OCI-LY7 (cell line): Measurements from ENCODE around the gene ADGRF3. TPM values are rescaled to one million over a fixed set of nuclear protein-coding genes. Genes with fewer than 3 reads are reported as not detected.
"Not testable (repeated sequence)": the region's sequence is repeated elsewhere in the genome, so short reads cannot be mapped to it uniquely, and the experiment has no call there.

ENCODE experiments used
- BruUV-seq: library from RNA; stranded (reverse); fragments of 400-500 nt; replicated peaks from 2 replicates; lab custom pipeline; 2021; lab: Mats Ljungman, UMichigan
- CTCF ChIA-PET: fragments of 300-600 bp; sonication (Branson Sonifier 250); formaldehyde crosslinking; loops from one replicate; lab custom pipeline; 2022; ENCODE audit warnings: antibody characterized with exemption; ENCODE audit not compliant: unreplicated experiment; lab: Charles Lee
- POLR2A ChIA-PET: fragments of 300-600 bp; sonication (Branson Sonifier 250); formaldehyde crosslinking; loops from one replicate; lab custom pipeline; 2022; ENCODE audit warnings: antibody characterized with exemption; lab: Charles Lee
- DNase-seq: peaks from one replicate; pipeline ENCODE4 v3.0.0-alpha.2; 2015; ENCODE audit warnings: low spot score
- H2AFZ ChIP-seq: fragments of 200-600 bp; sonication (generic), shearing (Covaris generic); 2 replicates; pipeline ENCODE4 v1.6.1; 2014; ENCODE audit warnings: mild to moderate bottlenecking, antibody characterized with exemption, low read length, moderate library complexity
- H3K27ac ChIP-seq: fragments of 200-600 bp; sonication (generic); 2 replicates; pipeline ENCODE4 v1.5.1; 2014; ENCODE audit warnings: mixed run types, low read depth, mild to moderate bottlenecking, moderate library complexity, low read length, inconsistent platforms; ENCODE audit not compliant: poor library complexity, severe bottlenecking
- H3K36me3 ChIP-seq: fragments of 200-600 bp; sonication (generic); 2 replicates; pipeline ENCODE4 v1.6.1; 2014; ENCODE audit warnings: mild to moderate bottlenecking, antibody characterized with exemption, low read length, moderate library complexity, mixed read lengths; ENCODE audit not compliant: insufficient read depth
- H3K4me1 ChIP-seq: fragments of 200-600 bp; sonication (generic); 2 replicates; pipeline ENCODE4 v1.5.1; 2014; ENCODE audit warnings: mild to moderate bottlenecking, low read length; ENCODE audit not compliant: insufficient read depth, poor library complexity, severe bottlenecking
- H3K4me2 ChIP-seq: fragments of 200-600 bp; sonication (generic); 2 replicates; pipeline ENCODE4 v1.6.1; 2014; ENCODE audit warnings: mild to moderate bottlenecking, low read length
- H3K4me3 ChIP-seq: fragments of 200-600 bp; sonication (generic); 2 replicates; pipeline ENCODE4 v1.5.1; 2014; ENCODE audit warnings: mild to moderate bottlenecking, low read depth, low read length; ENCODE audit not compliant: poor library complexity, severe bottlenecking
- H3K79me2 ChIP-seq: fragments of 200-600 bp; sonication (generic); 2 replicates; pipeline ENCODE4 v1.6.1; 2016; ENCODE audit warnings: low read depth, mild to moderate bottlenecking, low read length, moderate library complexity, mixed read lengths; ENCODE audit not compliant: insufficient read depth
- H3K9me2 ChIP-seq: fragments of 200-600 bp; sonication (generic); 2 replicates; pipeline ENCODE4 v1.6.1; 2016; ENCODE audit warnings: mild to moderate bottlenecking, low read length, mixed read lengths; ENCODE audit not compliant: insufficient read depth
- H3K9me3 ChIP-seq: fragments of 200-600 bp; sonication (generic); 2 replicates; pipeline ENCODE4 v1.6.1; 2014; ENCODE audit warnings: mild to moderate bottlenecking, mixed run types, low read length, mixed read lengths
- H4K20me1 ChIP-seq: fragments of 200-600 bp; sonication (generic); 2 replicates; pipeline ENCODE4 v1.6.1; 2014; ENCODE audit warnings: mild to moderate bottlenecking, antibody characterized with exemption, low read length, moderate library complexity, mixed read lengths; ENCODE audit not compliant: insufficient read depth
- EZH2phosphoT487 ChIP-seq: fragments of 200-600 bp; sonication (generic); IDR thresholded peaks from 2 replicates; pipeline ENCODE4 v1.6.1; 2018; ENCODE audit warnings: low read depth, borderline replicate concordance, mild to moderate bottlenecking, mixed run types, antibody characterized with exemption, low read length, moderate library complexity, mixed read lengths
- intact Hi-C: fragments of 100-400 bp; cut with micrococcal nuclease; formaldehyde crosslinking; loops from one replicate; pipeline ENCODE4 v1.10.0; 2022; ENCODE audit not compliant: unreplicated experiment
- total RNA-seq, 2 experiments: library from RNA; depleted of rRNA in 1 of 2; stranded (reverse); fragments of >200 nt in 1 of 2; shearing (Covaris generic) in 1 of 2; gene quantifications; 2 replicates each; pipeline ENCODE4 v1.2.3, GENCODE V29; 2014 to 2022
- TF ChIP-seq, protein P1 (sequence below): fragments of 200-600 bp; sonication (generic); conservative IDR thresholded peaks from 2 replicates; pipeline ENCODE4 v1.5.1; 2014; ENCODE audit warnings: mild to moderate bottlenecking, antibody characterized with exemption, low read length, moderate library complexity, mixed read lengths

ADGRF3 gene
- total RNA-seq, 2 experiments from 2014 or later = 3.8 to 4.7 TPM

DNA sequence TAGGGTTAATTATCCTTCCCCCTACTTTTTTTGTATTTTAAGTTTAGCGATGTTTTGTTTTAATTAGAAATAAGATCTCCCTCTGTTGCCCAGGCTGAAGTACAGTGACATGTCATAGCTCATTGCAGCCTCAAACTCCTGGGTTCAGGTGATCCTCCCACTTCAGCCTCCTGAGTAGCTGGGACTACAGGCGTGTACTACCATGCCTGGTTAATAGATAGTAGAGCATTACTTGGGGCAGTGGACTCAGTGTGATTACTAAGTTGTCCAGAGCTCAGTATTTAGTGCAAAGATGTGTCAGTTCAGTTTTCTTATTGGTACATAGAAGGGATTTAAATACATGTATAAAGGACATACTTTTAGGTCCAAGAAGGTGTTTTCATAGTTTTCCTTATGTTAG lies 9.5 kb upstream of the ADGRF3 start:
- H3K27ac ChIP-seq = no peak overlapping the region
- H4K20me1 ChIP-seq = peaks cover 50% of the 10 kb centered on the region
- H3K4me2 ChIP-seq = no peak overlapping the region
- H3K36me3 ChIP-seq = peaks cover 70% of the 10 kb centered on the region
- BruUV-seq = no TSS peak
- peaks cover 98% of the 10 kb centered on the region for H3K79me2 ChIP-seq
- H3K9me2 ChIP-seq = no peaks in the 10 kb centered on the region
- H3K4me1 ChIP-seq = no peaks in the 10 kb centered on the region
- POLR2A ChIA-PET = interaction anchor here (0.7 to 0.8 kb wide), 2 partner anchors 9 to 11 kb away, joined by 3 read pairs; partner anchors contain the start of gene SELENOI
- H3K4me3 ChIP-seq = no peak overlapping the region
- intact Hi-C loops = no loop called here
- CTCF ChIA-PET = no interaction called here
- H3K9me3 ChIP-seq = no peaks in the 10 kb centered on the region
- H2AFZ ChIP-seq = no peak overlapping the region
- TF ChIP-seq, protein P1, sequence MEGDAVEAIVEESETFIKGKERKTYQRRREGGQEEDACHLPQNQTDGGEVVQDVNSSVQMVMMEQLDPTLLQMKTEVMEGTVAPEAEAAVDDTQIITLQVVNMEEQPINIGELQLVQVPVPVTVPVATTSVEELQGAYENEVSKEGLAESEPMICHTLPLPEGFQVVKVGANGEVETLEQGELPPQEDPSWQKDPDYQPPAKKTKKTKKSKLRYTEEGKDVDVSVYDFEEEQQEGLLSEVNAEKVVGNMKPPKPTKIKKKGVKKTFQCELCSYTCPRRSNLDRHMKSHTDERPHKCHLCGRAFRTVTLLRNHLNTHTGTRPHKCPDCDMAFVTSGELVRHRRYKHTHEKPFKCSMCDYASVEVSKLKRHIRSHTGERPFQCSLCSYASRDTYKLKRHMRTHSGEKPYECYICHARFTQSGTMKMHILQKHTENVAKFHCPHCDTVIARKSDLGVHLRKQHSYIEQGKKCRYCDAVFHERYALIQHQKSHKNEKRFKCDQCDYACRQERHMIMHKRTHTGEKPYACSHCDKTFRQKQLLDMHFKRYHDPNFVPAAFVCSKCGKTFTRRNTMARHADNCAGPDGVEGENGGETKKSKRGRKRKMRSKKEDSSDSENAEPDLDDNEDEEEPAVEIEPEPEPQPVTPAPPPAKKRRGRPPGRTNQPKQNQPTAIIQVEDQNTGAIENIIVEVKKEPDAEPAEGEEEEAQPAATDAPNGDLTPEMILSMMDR = no peak
- TF ChIP-seq EZH2phosphoT487 = no peak
- DNase-seq = no peak

DNA sequence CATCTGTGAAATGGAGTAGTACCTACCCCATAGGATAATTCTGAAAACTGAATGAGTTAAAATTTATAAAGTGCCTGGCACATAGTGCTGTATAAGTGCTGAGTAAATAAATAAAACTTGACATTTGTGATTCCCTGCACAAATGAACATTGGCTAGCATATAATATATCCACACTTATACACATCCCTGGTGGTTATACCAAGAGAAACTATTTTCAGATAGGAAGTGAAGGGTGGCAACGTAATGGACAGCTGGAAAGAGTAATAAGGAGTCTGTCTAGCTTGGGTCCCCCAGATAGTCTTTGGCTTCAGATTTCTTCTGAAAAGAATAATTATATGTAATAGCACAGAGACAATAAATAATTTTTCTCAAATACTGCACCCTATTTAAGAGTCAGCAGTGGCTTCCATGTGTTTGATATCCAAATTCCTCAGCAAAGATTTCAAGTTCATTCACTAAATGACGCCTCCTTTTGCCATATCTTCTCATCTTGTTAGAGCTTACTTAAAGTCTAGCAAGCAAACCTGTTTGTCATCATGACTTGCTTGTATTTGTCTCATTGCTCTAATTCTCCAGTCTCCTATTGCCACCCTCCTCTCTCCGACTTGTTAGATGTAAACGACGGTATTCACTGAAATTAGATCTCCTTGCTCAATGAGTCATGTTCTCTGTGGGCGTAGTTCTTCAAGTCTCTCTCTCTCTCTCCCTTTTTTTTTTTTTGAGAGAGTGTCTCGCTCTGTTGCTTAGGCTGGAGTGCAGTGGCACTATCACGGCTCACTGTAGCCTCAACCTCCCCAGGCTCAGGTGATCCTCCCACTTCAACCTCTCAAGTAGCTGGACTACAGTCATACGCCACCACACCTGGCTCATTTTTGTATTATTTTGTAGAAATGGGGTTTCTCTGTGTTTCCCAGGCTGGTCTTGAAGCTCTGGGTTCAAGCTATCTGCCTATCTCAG lies 8.7 kb upstream of the ADGRF3 start:
- ChIA-PET POLR2A (interaction anchor here (0.7 to 0.9 kb wide), 3 partner anchors 8 to 26 kb away, joined by 3 read pairs; partner anchors contain the start of gene SELENOI), CTCF (no interaction called here)
- H3K9me3 ChIP-seq = no peaks in the 10 kb centered on the region
- no peak overlapping the region for H3K4me2 ChIP-seq
- no peak overlapping the region for H3K4me3 ChIP-seq
- peaks cover 99% of the 10 kb centered on the region for H3K79me2 ChIP-seq
- H3K36me3 ChIP-seq = peaks cover 72% of the 10 kb centered on the region
- intact Hi-C loops = no loop called here
- BruUV-seq = no TSS peak
- H2AFZ ChIP-seq = no peak overlapping the region
- no peaks in the 10 kb centered on the region for H3K9me2 ChIP-seq
- no peak for DNase-seq
- peaks cover 47% of the 10 kb centered on the region for H4K20me1 ChIP-seq
- H3K27ac ChIP-seq = no peak overlapping the region
- TF ChIP-seq, protein P1 = no peak
- no peak for TF ChIP-seq EZH2phosphoT487
- H3K4me1 ChIP-seq = no peaks in the 10 kb centered on the region

DNA sequence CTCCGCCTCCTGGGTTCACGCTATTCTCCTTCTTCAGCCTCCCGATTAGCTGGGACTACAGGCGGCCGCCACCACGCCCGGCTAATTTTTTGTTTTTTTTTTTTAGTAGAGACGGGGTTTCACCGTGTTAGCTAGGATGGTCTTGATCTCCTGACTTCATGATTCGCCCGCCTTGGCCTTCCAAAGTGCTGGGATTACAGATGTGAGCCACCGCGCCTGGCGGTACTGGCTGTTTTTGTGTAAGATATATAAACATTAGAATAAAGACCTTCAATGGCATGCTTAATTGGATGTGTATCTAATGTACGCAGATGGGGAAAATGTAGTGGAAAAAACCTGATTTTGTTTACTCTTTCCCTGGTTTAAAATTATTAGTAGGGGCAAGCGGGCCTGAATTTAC lies 7.9 kb upstream of the ADGRF3 start:
- BruUV-seq = not testable (repeated sequence)
- POLR2A ChIA-PET = interaction anchor here (0.9 kb wide), 1 partner anchor 25 kb away, joined by 3 read pairs; no protein-coding TSS in a partner anchor

More for the DNA sequence above, 7.9 kb upstream of the ADGRF3 start:
- H3K36me3 ChIP-seq = peaks cover 77% of the 10 kb centered on the region
- peaks cover 99% of the 10 kb centered on the region for H3K79me2 ChIP-seq
- H3K9me3 ChIP-seq, H3K4me3 ChIP-seq, H3K4me2 ChIP-seq, CTCF ChIA-PET, DNase-seq, intact Hi-C loops, H2AFZ ChIP-seq, H3K4me1 ChIP-seq, H3K9me2 ChIP-seq, H3K27ac ChIP-seq: not testable (repeated sequence)
- peaks cover 41% of the 10 kb centered on the region; the same call in 1 of the 2 replicates for H4K20me1 ChIP-seq
